Ishikawa (cell line): ENCODE measurements around the gene BCAT1.

ENCODE experiments used
- CEBPB ChIP-seq: IDR thresholded peaks from 2 replicates; pipeline ENCODE4 v1.6.1; 2012
- CREB1 ChIP-seq: IDR thresholded peaks from 2 replicates; pipeline ENCODE4 v1.6.1; 2012; ENCODE audit warnings: low read depth
- EGR1 ChIP-seq: IDR thresholded peaks from 2 replicates; pipeline ENCODE4 v1.6.1; 2012
- EP300 ChIP-seq: IDR thresholded peaks from 2 replicates; pipeline ENCODE4 v1.6.1; 2012; ENCODE audit warnings: borderline replicate concordance
- FOXM1 ChIP-seq: IDR thresholded peaks from 2 replicates; pipeline ENCODE4 v1.6.1; 2012; ENCODE audit warnings: low read depth, borderline replicate concordance
- NFIC ChIP-seq: IDR thresholded peaks from 2 replicates; pipeline ENCODE4 v1.6.1; 2012
- RAD21 ChIP-seq: IDR thresholded peaks from 2 replicates; pipeline ENCODE4 v1.6.1; 2012; ENCODE audit warnings: low read depth
- TAF1 ChIP-seq: IDR thresholded peaks from 2 replicates; pipeline ENCODE4 v1.6.1; 2012; ENCODE audit warnings: low read depth, mild to moderate bottlenecking
- TCF12 ChIP-seq: IDR thresholded peaks from 2 replicates; pipeline ENCODE4 v1.6.1; 2012; ENCODE audit warnings: low read depth
- TEAD4 ChIP-seq: IDR thresholded peaks from 2 replicates; pipeline ENCODE4 v1.6.1; 2012
- YY1 ChIP-seq: IDR thresholded peaks from 2 replicates; pipeline ENCODE4 v1.6.1; 2012; ENCODE audit warnings: low read depth
- ZBTB7A ChIP-seq: IDR thresholded peaks from 2 replicates; pipeline ENCODE4 v1.6.1; 2012; ENCODE audit warnings: low read depth
- TF ChIP-seq, protein P1 (sequence below): IDR thresholded peaks from 2 replicates; pipeline ENCODE4 v1.6.1; 2012; ENCODE audit warnings: low read depth, mild to moderate bottlenecking
- TF ChIP-seq, protein P2 (sequence below): IDR thresholded peaks from 2 replicates; pipeline ENCODE4 v1.6.1; 2012
- TF ChIP-seq, protein P3 (sequence below): IDR thresholded peaks from 2 replicates; pipeline ENCODE4 v1.6.1; 2012

BCAT1 gene

GRCh38 chr12:24764712-24765111 lies 184.2 kb downstream of the BCAT1 start:
- TF ChIP-seq YY1, result no peak
- no peak for TF ChIP-seq EP300
- no peak for TF ChIP-seq CREB1
- TF ChIP-seq, protein P1, sequence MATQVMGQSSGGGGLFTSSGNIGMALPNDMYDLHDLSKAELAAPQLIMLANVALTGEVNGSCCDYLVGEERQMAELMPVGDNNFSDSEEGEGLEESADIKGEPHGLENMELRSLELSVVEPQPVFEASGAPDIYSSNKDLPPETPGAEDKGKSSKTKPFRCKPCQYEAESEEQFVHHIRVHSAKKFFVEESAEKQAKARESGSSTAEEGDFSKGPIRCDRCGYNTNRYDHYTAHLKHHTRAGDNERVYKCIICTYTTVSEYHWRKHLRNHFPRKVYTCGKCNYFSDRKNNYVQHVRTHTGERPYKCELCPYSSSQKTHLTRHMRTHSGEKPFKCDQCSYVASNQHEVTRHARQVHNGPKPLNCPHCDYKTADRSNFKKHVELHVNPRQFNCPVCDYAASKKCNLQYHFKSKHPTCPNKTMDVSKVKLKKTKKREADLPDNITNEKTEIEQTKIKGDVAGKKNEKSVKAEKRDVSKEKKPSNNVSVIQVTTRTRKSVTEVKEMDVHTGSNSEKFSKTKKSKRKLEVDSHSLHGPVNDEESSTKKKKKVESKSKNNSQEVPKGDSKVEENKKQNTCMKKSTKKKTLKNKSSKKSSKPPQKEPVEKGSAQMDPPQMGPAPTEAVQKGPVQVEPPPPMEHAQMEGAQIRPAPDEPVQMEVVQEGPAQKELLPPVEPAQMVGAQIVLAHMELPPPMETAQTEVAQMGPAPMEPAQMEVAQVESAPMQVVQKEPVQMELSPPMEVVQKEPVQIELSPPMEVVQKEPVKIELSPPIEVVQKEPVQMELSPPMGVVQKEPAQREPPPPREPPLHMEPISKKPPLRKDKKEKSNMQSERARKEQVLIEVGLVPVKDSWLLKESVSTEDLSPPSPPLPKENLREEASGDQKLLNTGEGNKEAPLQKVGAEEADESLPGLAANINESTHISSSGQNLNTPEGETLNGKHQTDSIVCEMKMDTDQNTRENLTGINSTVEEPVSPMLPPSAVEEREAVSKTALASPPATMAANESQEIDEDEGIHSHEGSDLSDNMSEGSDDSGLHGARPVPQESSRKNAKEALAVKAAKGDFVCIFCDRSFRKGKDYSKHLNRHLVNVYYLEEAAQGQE, result no peak
- TF ChIP-seq, protein P2, sequence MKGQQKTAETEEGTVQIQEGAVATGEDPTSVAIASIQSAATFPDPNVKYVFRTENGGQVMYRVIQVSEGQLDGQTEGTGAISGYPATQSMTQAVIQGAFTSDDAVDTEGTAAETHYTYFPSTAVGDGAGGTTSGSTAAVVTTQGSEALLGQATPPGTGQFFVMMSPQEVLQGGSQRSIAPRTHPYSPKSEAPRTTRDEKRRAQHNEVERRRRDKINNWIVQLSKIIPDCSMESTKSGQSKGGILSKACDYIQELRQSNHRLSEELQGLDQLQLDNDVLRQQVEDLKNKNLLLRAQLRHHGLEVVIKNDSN, result no peak
- TF ChIP-seq ZBTB7A, result no peak
- TF ChIP-seq EGR1, result no peak
- TF ChIP-seq, protein P3, sequence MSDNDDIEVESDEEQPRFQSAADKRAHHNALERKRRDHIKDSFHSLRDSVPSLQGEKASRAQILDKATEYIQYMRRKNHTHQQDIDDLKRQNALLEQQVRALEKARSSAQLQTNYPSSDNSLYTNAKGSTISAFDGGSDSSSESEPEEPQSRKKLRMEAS, result no peak
- TF ChIP-seq TEAD4, result no peak
- no peak for TF ChIP-seq TCF12
- TF ChIP-seq TAF1, result no peak
- no peak for TF ChIP-seq CEBPB
- TF ChIP-seq FOXM1, result no peak
- no peak for TF ChIP-seq RAD21
- no peak for TF ChIP-seq NFIC

GRCh38 chr12:24760606-24761378 lies 188.1 kb downstream of the BCAT1 start:
- no peak for TF ChIP-seq EP300
- no peak for TF ChIP-seq YY1
- TF ChIP-seq FOXM1, result no peak
- no peak for TF ChIP-seq EGR1
- TF ChIP-seq, protein P2, result no peak
- TF ChIP-seq ZBTB7A, result no peak
- no peak for TF ChIP-seq TAF1
- TF ChIP-seq, protein P1, result no peak
- TF ChIP-seq RAD21, result no peak
- TF ChIP-seq CREB1, result no peak
- no peak for TF ChIP-seq TEAD4
- no peak for TF ChIP-seq CEBPB
- TF ChIP-seq, protein P3, result no peak
- no peak for TF ChIP-seq NFIC

DNA sequence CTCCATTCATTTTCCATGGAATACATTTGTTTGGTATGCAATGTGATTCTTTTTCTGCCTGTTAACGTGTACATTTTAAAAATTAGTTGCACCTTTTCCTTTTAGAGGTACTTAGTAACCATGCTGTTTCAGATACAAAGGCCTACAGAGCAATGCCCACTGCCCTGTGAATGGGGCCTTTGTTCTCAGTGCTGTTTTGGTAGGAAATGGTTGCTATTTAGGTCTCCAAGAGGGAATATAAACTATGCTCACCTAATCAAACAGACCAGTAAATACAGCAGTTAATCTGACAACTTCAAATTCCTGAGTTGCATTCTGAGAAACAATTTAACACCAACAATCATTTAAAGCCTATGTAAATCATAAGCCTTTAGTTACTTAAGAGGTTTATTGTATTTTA lies 188.7 kb downstream of the BCAT1 start:
- TF ChIP-seq EGR1, result no peak
- no peak for TF ChIP-seq YY1
- no peak for TF ChIP-seq TEAD4
- no peak for TF ChIP-seq CREB1
- no peak for TF ChIP-seq RAD21
- no peak for TF ChIP-seq TAF1
- no peak for TF ChIP-seq EP300
- TF ChIP-seq FOXM1, result no peak
